DND-41 (cell line): ENCODE results near the gene VKORC1.

Experiments
- ATAC-seq: fragments of 200-7000 bp; cut with Tn5 transposase; 3 replicates; pipeline ENCODE4 v1.9.1; 2021; ENCODE audit warnings: low read depth; ENCODE audit not compliant: insufficient read depth
- DNase-seq: peaks from one replicate; pipeline ENCODE4 v3.0.0-alpha.2; 2020
- H2AFZ ChIP-seq: 2 replicates; pipeline ENCODE4 v1.6.0; 2012; ENCODE audit warnings: low read depth, low read length
- H3K27ac ChIP-seq: 2 replicates; pipeline ENCODE4 v1.5.1; 2012; ENCODE audit warnings: low read length, inconsistent platforms
- H3K27me3 ChIP-seq: fragments of 200-600 bp; sonication (generic); 2 replicates; pipeline ENCODE4 v1.6.0; 2012; ENCODE audit warnings: low read length, mild to moderate bottlenecking, inconsistent platforms; ENCODE audit not compliant: insufficient read depth, poor library complexity
- H3K36me3 ChIP-seq: 2 replicates; pipeline ENCODE4 v1.5.1; 2012; ENCODE audit warnings: low read length, inconsistent platforms; ENCODE audit not compliant: insufficient read depth
- H3K4me1 ChIP-seq: 2 replicates; pipeline ENCODE4 v1.5.1; 2012; ENCODE audit warnings: mild to moderate bottlenecking, low read length; ENCODE audit not compliant: insufficient read depth
- H3K4me2 ChIP-seq: 2 replicates; pipeline ENCODE4 v1.6.0; 2012; ENCODE audit warnings: mild to moderate bottlenecking, moderate library complexity, low read length, inconsistent platforms; ENCODE audit not compliant: insufficient read depth
- H3K4me3 ChIP-seq, 2 experiments: fragments of 200-600 bp in 1 of 2; shearing (Covaris generic) in 1 of 2; 2 replicates each; pipeline ENCODE4 v1.5.1; 2012 to 2016; ENCODE audit warnings: inconsistent platforms in 2 of 2, low read length in 2 of 2, mild to moderate bottlenecking in 2 of 2, low read depth in 1 of 2, moderate library complexity in 1 of 2
- H3K79me2 ChIP-seq: 2 replicates; pipeline ENCODE4 v1.6.0; 2012; ENCODE audit warnings: low read length, inconsistent platforms; ENCODE audit not compliant: insufficient read depth
- H3K9ac ChIP-seq: 2 replicates; pipeline ENCODE4 v1.6.0; 2012; ENCODE audit warnings: low read depth, mild to moderate bottlenecking, inconsistent platforms, low read length, moderate library complexity
- H3K9me3 ChIP-seq: 2 replicates; pipeline ENCODE4 v1.5.1; 2012; ENCODE audit warnings: low read length, moderate library complexity, mild to moderate bottlenecking, inconsistent platforms; ENCODE audit not compliant: insufficient read depth, severe bottlenecking
- H4K20me1 ChIP-seq: 2 replicates; pipeline ENCODE4 v1.6.0; 2012; ENCODE audit warnings: low read length; ENCODE audit not compliant: insufficient read depth
- TF ChIP-seq, protein P1 (sequence below): IDR thresholded peaks from 2 replicates; pipeline ENCODE4 v1.5.1; 2012; ENCODE audit warnings: borderline replicate concordance, low read length, moderate library complexity, mild to moderate bottlenecking; ENCODE audit not compliant: poor library complexity, severe bottlenecking; ENCODE audit errors: extremely low read depth

VKORC1 gene

DNA sequence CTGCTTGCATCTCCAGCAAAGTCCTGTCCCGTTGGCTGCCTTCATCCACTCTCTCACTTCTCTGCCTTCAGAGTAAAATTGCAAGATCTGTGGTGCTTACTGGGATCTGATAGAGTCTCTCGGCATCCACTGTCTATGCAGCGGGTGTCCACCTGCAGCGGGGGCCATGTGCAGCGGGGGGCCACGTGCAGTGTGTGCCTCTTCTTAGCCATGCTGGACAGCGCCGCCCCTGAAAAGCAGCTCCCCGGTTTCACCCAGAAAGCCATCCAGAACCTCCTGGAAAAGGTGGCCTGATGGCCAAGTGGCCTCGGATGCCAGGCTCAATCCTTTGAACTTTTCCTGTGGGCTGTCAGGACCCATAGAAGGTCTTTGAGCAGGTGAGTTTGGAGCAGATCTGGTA lies 51.7 kb downstream of the VKORC1 start:
- no peak overlapping the region for H3K27ac ChIP-seq
- H3K4me1 ChIP-seq: no peaks in the 10 kb centered on the region
- H3K9me3 ChIP-seq: no peaks in the 10 kb centered on the region
- ATAC-seq (no peak), DNase-seq (no peak)
- no peak overlapping the region for H3K4me2 ChIP-seq
- H3K9ac ChIP-seq: no peak overlapping the region
- no peaks in the 10 kb centered on the region for H4K20me1 ChIP-seq
- peaks cover 27% of the 10 kb centered on the region for H3K36me3 ChIP-seq
- no peaks in the 10 kb centered on the region for H3K79me2 ChIP-seq
- no peak overlapping the region for H3K4me3 ChIP-seq
- TF ChIP-seq, protein P1, sequence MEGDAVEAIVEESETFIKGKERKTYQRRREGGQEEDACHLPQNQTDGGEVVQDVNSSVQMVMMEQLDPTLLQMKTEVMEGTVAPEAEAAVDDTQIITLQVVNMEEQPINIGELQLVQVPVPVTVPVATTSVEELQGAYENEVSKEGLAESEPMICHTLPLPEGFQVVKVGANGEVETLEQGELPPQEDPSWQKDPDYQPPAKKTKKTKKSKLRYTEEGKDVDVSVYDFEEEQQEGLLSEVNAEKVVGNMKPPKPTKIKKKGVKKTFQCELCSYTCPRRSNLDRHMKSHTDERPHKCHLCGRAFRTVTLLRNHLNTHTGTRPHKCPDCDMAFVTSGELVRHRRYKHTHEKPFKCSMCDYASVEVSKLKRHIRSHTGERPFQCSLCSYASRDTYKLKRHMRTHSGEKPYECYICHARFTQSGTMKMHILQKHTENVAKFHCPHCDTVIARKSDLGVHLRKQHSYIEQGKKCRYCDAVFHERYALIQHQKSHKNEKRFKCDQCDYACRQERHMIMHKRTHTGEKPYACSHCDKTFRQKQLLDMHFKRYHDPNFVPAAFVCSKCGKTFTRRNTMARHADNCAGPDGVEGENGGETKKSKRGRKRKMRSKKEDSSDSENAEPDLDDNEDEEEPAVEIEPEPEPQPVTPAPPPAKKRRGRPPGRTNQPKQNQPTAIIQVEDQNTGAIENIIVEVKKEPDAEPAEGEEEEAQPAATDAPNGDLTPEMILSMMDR: no peak
- no peak overlapping the region for H2AFZ ChIP-seq
- no peaks in the 10 kb centered on the region for H3K27me3 ChIP-seq
